Measurements from ENCODE around the gene RP2. TPM values are rescaled to one million over a fixed set of nuclear protein-coding genes. Genes with fewer than 3 reads are reported as not detected.

RP2 gene
- total RNA-seq, 1 experiment from 2014 or later, result 9.7 TPM

GRCh38 chrX:46841346-46841745 is 4.5 kb downstream of the RP2 start:
- no peak for DNase-seq (ENCODE audit: low read depth)

GRCh38 chrX:46844913-46845312 is 8.1 kb downstream of the RP2 start:
- no peak for DNase-seq (ENCODE audit: low read depth)

DNA sequence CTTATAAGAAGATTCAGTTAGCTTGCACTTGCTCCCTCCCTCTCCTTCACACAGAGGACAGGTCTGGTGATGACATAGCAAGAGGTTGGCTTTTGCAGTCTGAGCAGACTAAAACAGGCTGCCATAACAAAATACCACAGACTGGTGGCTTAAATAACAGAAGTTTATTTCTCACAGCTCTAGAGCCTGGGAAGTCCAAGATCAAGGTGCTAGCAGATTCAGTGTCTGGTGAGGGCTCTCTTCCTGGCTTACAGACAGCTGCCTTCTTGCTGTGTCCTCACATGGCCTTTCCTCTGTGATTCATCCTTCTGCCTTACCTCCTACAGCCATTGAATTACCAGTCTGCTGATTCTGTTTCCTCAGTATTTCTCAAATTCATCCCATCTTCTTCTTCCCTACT is 13.1 kb downstream of the RP2 start:
- no peak for DNase-seq (ENCODE audit: low read depth)

GRCh38 chrX:46850771-46851170 is 13.9 kb downstream of the RP2 start:
- DNase-seq (ENCODE audit: low read depth), result no peak

DNA sequence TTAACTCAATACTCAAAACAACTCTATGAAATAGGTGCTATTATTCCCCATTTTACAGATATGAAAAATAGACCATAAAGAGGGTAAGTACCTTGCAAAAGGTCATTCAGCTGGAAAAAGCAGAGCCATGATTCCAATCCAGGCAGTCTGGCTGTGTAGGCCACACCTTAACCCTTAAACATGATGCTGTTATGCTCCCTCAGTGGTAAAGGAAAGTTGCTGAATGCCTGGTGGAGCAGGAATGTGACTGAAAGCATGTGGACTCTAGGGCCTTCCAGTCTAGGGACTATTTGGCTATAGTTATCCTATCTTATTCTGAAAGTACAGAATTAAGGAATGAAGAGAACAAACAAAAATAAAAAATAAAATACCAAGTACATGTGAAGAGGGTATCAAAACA is 19.6 kb downstream of the RP2 start:
- DNase-seq (ENCODE audit: low read depth), result no peak

DNA sequence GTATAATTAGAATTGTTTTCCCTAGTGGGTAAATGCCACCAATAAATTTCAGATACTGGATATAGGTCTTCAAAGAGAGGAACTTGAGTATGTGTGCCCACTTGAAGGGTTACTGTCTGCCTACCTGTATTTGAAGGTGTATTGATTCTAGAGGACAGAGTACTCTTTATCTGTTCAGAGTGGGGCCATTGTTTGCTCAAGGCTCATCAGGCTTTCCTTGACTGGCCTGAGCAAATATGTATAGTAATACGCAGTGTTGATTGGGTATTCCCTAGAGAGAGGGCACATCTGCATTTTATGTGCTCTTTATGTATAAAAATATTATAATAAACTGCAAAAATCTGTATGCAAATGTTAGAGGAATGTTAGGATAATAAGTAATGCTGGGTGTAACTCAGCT is 23.7 kb downstream of the RP2 start:
- DNase-seq (ENCODE audit: low read depth), result no peak

GRCh38 chrX:46863072-46863471 is 26.2 kb downstream of the RP2 start:
- no peak for DNase-seq (ENCODE audit: low read depth)

DNA sequence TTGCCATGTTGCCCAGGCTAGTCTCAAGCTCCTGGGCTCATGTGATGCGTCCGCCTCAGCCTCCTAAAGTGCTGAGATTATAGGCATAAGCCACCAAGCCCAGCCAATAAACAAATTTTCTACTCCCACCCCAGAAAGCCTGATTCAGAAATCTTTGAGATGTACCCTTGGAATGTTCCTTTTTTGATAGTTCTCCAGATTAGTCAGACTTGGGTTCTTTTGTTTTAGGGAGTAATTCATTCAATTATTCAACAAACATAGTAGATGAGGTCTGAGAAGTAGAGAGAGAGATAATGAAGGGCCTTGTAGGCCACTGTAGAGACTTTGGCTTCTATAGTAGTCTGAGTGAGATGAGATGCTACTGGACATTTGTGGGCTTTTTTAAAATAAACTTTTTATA is 27.8 kb downstream of the RP2 start:
- DNase-seq (ENCODE audit: low read depth), result no peak

DNA sequence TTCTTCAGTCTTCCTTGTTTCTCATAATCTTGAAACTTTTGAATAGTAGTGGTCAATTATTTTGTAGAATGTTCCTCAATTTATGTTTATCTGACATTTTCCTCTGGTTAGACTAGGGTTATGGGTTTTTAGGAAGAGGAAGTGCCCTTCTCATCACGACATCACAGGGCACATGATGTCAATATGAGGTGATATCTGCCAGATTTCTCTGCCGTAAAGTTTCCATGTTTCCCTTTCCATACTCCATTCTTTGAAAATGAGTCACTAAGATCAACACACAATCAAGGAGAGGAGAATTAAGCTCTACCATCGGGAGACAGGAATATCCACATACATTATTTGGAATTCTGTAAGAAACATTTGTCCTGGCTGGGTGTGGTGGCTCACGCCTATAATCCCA is 28.4 kb downstream of the RP2 start:
- DNase-seq (ENCODE audit: low read depth), result peak; percentile 7

DNA sequence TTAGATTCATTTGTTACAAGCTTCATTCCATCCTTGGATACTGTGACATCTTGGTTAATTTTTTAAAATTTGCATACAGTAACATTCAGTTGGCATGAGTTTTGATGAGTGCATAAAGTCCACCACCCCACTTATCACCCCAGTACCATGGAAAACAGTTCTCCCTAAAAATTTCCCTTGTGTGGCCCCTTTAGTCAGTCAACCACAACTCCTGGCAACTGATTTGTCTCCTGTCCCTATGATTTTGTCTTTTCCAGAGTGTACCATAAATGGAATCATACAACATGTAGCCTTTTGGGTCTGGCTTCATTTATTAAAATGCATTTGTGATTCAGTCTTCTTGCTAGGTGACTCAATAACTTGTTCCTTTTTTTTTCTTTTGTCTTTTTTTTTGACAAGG is 29.9 kb downstream of the RP2 start:
- DNase-seq (ENCODE audit: low read depth), result no peak

- peak; percentile 10 for DNase-seq (ENCODE audit: low read depth)
These were observed 36.9 kb downstream of the RP2 start for GRCh38 chrX:46873746-46874145.

DNA sequence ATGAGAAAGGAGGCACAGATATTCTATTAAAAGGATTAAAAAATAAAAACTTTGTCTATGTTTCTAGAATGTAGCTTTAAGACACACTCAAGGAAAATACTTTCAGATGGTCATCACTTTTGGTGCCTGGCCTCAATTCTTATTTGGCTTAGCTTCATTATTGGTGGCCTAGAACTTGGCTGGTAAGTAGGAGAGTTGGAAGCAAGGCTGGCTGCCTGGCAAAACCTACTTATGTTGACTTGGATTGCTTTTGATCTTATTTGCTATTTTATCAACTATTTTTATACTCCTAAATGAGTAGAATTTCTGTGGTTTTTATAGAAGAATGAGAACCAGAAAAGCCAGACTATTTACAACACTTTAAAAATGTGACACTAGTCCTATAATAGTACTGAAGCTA is 40.1 kb downstream of the RP2 start:
- no peak for DNase-seq (ENCODE audit: low read depth)

DNA sequence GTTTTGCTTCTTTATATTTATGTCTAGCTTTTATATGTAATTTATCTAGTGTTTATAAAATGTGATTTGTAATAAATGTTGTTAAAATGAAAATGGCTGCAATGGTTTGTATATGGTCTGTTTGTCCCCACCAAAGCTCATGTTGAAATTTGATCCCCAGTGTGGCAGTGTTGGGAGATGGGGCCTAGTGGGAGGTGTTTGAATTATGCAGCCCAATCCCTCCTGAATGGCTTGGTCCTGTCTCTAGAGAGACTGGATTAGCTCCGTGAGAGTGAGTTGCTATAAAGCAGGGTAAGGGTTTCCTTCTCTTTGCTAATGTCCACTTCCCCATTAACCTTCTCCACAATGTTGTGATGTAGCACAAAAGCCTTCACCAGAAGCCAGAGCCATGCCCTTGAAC is 45.4 kb downstream of the RP2 start:
- no peak for DNase-seq (ENCODE audit: low read depth)

GRCh38 chrX:46884799-46885198 is 48.0 kb downstream of the RP2 start:
- no peak for DNase-seq (ENCODE audit: low read depth)

GRCh38 chrX:46898207-46898606 is 61.4 kb downstream of the RP2 start:
- no peak for DNase-seq (ENCODE audit: low read depth)

GRCh38 chrX:46903458-46904242 is 66.8 kb downstream of the RP2 start:
- DNase-seq (ENCODE audit: low read depth), result peak; percentile 82

DNA sequence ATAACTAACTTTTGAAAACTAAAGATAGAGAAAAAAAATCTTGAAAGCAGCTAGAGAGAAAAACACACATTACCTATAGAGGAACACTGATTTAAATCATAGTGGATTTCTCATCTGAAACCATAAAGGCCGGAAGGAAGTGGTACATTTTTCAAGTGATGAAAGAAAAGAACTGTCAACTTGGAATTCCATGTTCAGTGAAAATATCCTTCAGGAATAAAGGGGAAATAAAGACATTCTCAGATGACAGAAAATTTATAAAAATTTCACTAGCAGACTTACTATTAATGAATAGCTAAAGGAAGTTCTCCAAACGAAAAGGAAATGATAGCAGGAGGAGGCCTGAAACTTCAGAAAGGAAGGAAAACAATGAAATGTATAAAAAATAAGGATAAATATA is 67.8 kb downstream of the RP2 start:
- no peak for DNase-seq (ENCODE audit: low read depth)

DNA sequence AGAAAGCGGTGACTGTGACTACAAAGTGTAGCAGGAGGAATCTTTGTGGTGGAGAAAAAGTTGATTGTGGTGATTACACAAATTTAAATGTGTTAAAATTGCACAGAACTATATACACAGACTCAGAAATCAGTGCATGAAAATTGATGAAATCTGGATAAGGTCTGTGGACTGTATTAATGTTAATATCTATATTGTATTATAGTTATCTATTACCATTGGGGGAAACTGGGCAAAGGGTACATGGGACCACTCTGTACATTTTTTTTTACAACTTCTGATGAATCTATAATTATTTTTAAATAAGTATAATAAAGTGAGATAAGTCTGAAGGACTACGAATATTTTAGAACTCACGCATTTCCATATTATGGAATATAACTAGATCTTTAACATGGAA is 73.6 kb downstream of the RP2 start:
- no peak for DNase-seq (ENCODE audit: low read depth)

DNA sequence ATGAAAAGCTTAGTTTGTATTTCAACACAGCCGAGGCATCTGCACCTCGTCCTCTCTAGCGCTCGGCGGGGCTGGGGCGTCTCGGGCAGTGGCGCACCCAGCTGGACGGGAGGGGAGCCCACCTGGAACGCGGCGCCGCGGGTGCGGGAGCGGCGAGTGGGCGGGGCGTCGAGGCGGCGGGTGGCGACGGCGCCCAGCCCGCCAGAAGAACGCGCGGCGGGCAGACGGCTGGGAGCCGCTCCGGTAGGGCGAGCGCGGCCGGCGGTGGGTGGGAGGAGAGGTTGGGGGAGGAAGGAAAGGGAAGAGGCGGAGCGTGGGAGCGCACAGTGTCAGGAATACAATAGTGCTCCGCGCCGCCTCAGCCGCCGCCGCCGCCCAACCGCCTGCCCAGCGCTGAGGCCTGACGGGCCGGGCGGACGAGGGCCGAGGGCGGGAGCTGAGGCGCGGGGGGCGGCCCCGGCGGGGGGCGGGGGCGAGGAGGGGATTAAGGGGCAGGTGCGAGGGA is 75.3 kb downstream of the RP2 start, which contains the start of gene JADE3:
JADE3 (plus strand) TSS at position 324 of the 505 bp plus-strand sequence. CDS start 72,474 bp downstream, outside the sequence.
- DNase-seq (ENCODE audit: low read depth), result peak; percentile 84

GRCh38 chrX:46912603-46913491 is 76.0 kb downstream of the RP2 start:
- peak; percentile 59 for DNase-seq (ENCODE audit: low read depth)

DNA sequence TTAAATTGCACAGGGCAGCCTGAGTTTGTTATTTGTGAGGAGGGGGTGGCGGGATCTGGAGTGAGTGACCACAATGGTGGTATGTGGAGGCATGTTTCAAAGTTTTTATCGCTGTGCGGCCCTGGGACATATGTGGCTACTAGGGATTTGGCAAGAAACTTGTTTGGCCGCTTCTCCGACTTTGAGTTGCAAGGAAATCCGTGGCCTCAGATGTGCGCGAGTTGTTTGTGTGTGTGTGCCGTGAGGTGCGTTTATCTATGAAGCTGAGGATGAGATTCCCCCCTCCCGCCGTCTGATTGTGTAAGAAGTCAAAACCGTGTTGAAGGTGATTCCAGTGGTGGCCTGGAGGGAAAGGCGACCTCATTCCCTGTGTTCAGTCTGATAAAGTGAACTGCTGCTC is 76.8 kb downstream of the RP2 start:
- peak; percentile 14 for DNase-seq (ENCODE audit: low read depth)

DNA sequence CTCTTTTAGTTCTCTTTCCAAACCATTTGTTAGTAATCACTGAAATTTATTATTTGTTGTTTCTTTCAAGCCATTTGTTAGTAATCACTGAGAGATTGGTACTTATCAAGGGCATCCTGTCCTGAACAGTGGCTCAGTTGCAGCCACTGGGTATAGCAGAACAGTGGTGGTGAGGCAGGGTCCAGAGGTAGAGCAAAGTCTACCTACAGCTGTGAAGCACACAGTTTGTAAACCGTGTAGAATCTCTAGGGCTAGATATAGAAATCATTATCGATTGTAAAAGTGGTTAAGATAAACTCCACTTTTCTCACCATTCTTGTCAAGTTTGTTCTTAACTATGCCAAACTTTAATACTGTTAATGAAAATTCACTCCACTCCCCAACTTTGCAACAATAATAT is 79.4 kb downstream of the RP2 start:
- DNase-seq (ENCODE audit: low read depth), result no peak

DNA sequence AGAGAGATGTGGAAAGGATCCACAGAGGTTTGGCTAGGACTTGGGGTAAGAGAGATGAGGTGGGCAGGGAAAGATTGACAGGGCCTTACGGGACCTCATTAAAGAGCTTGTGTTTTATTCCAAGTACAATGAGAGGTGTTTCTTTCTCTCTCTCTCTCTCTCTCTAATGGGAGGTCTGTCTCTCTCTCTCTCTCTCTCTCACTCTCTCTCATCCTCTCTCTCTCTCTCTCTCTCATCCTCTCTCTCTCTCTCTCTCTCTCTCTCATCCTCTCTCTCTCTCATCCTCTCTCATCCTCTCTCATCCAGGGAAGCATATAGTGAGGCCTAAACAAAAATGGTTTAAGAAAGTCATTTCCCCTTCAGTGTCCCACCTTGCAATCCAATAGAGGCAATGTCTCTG is 80.8 kb downstream of the RP2 start:
- DNase-seq (ENCODE audit: low read depth), result no peak

Measured in Daoy (cell line).